ENCODE results near the gene LARP4B.

- TF ChIP-seq POLR2AphosphoS5 (IDR thresholded peaks at IDR 0.05; ENCODE audit: borderline replicate concordance, low read depth, low read length): no peak
- TF ChIP-seq EZH2 (IDR thresholded peaks at IDR 0.05): no peak
- no peak for TF ChIP-seq FOXP2 (optimal IDR thresholded peaks at IDR 0.05; ENCODE audit: control extremely low read depth, extremely low read length, insufficient read depth)
These were observed 74.9 kb downstream of the LARP4B start for GRCh38 chr10:856416-857157.
